ENCODE measurements around the gene TXNRD1.
"Not testable (repeated sequence)": the region's sequence is repeated elsewhere in the genome, so short reads cannot be mapped to it uniquely, and the experiment has no call there.

The TXNRD1 gene

GRCh38 chr12:104234926-104235499 is 19.4 kb downstream of the TXNRD1 start:
- FAIRE-seq (no peak), DNase-seq (ENCODE audit: low spot score) (no peak)

- DNase-seq (ENCODE audit: low spot score) = no peak
- no peak for FAIRE-seq
These were observed 22.4 kb downstream of the TXNRD1 start for GRCh38 chr12:104237930-104238329.

- no peak for FAIRE-seq
- no peak for DNase-seq (ENCODE audit: low spot score)
These were observed 27.1 kb downstream of the TXNRD1 start for GRCh38 chr12:104242546-104243206.

- DNase-seq (ENCODE audit: low spot score) (no peak), FAIRE-seq (no peak)
These were observed 28.0 kb downstream of the TXNRD1 start for GRCh38 chr12:104243551-104243950.

GRCh38 chr12:104243971-104244370 is 28.4 kb downstream of the TXNRD1 start:
- DNase-seq (ENCODE audit: low spot score) = no peak
- FAIRE-seq = no peak

GRCh38 chr12:104247698-104248097 is 32.1 kb downstream of the TXNRD1 start:
- DNase-seq (ENCODE audit: low spot score) = no peak
- FAIRE-seq = no peak

DNA sequence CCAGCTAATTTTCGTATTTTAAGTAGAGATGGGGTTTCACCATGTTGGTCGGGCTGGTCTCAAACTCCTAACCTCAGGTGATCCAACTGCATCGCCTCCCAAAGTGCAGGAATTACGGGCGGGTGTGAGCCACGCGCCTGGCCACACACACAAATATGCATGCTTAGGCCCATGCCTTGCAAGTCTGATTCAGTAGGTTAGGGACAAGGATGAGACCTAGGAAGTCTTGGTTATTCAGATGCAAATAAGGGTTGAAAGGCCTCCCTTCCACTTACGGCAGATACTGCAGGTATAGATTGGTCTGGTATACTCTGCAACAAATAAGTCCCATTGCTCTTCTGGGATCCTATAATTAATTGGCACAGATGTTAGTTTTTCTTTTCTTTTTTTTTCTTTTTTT is 32.9 kb downstream of the TXNRD1 start:
- DNase-seq (ENCODE audit: low spot score) = no peak
- FAIRE-seq = no peak

DNA sequence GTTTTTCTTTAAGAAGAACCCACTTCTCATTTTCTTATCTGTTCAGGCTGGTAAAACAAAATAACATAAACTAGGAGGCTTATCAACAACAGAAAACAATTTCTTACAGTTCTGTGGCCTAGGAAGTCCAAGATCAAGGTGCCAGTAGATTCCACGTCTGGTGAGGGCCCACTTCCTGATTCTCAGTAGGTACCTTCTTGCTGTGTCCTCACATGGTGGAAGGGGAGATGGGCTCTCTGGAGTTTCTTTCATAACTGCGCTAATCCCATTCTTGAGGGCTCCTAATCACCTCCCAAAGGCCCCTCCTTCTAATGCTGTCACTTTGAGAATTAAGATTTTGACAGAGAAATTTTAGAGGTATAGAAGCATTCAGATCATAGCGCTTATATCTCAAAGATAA is 33.4 kb downstream of the TXNRD1 start:
- no peak for DNase-seq (ENCODE audit: low spot score)
- no peak for FAIRE-seq

GRCh38 chr12:104249898-104250297 is 34.3 kb downstream of the TXNRD1 start:
- DNase-seq (ENCODE audit: low spot score) = no peak
- FAIRE-seq = no peak

DNA sequence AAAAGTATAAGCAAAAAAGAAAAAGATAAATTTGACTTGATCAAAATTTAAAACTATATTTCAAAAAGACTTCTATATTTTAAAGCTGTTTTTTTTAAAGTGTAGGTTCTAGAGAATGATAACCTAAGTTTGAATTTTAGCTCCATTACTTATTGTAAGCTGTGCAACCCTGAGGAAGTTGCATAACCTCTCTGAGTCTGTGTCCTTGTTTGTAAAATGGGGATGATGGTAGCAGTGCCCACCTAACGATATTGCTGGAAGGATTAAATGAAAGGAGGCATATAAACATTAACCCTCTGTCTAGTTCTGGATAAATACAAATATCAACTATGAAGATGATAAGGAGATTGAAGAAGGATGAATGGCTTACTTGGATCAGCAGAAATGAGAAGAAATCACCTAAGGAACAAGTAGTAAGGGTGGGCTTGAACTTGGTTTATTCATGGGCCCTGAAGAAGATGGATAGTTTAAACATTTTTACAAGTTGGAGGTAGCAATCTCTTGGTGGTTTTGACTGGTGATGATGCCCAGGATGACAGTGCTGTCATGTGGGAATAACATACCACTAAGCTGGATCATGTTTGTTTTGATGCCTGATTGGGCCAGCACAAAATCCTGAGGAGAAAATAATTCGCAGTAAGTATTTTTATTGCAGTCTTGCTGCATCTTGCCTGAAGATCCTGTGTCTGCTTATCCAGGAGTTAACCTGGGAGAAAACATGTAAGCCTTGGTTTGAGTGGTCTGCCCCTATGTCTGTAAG is 35.0 kb downstream of the TXNRD1 start:
- DNase-seq (ENCODE audit: low spot score) = no peak
- FAIRE-seq = no peak

DNA sequence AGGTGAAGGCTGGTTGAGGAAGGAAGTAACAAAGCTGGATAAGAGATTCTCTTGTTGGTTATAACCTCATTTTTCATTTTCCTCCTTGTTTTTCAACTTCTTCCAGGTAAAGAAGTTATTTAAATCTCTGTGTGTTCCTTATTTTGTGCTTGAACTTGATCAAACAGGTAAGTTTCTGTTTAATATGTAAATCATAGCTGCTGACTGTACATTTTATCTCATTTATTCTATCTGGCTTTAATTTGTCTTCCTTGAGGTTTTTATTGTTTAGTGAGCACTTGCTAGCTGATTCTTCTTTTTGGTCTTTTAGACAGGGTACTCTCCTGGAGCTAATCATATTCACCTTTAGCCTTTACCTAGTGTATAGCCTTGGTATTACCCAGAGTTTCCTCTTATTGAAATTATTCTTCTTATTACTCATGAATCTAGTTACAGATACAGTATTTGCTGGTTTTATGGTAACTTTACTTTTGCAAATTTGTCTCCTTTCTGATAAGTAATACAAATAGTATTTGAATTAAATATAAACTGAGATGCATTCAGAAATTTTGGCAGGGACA is 42.4 kb downstream of the TXNRD1 start:
- FAIRE-seq (no peak), DNase-seq (ENCODE audit: low spot score) (no peak)

DNA sequence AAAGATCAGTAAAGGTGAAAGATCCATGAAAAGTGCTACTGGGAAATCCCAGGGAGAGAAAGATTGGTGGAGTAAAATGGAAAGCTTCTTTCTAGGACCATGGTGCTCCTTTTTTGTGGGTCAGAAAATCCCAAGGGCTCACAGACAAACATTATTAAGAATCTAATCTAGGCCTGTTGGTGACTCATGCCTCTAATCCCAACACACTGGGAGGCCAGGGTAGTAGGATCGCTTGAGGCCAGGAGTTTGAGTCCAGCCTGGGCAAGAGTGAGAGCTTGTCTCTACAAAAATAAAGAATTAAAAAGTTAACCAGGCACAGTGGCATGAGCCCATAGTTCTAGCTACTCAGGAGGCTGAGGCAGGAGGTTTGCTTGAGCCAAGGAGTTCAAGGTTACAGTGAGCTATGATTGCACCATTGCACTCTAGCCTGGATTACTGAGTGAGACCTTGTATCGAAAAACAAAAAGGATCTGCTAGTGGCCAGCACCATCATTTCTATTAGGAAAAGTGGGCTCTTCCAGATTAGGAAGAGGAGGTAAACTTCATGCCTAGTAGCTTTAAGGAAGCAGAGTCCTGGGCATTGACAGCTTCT is 43.0 kb downstream of the TXNRD1 start:
- FAIRE-seq (no peak), DNase-seq (ENCODE audit: low spot score) (no peak)

- DNase-seq (ENCODE audit: low spot score) (no peak), FAIRE-seq (no peak)
These were observed 47.4 kb downstream of the TXNRD1 start for GRCh38 chr12:104263026-104263425.

DNA sequence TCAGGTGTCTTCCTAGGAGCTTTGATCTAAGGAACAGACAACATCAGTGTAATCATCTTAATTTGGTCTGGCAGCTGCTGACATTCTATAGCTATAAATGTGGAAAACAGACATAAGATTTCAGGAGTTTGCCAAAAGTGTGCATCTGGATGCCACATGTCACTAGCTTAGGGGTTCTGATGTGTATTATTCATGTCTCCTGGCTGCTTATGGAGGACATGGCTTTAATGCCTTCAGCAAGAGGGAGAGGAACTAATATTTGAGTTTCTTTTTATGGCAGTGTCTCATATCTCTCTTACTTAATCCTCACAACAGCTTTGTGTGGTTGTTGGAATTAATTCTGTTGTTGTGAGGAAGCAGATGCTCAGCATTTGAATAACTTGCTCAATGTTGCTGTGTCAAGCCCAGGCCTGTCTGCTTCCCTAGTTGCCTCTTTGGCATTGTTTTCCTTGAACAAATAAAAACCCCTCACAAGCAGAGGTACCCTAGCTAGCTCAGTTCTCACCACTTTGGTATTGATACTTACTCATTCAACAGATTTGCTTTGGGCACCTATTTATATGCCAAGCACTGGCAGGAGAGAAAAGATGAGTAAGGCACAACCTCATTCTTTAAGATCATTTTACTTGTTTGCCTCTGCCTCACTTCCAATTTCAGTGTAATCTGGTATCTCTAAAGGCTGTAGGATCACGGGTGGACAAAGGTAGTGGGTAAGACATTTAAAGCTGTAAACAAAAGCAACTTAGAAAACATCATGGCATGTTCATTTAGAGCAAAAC is 48.2 kb downstream of the TXNRD1 start:
- DNase-seq (ENCODE audit: low spot score) (no peak), FAIRE-seq (no peak)

- DNase-seq (ENCODE audit: low spot score); FAIRE-seq: not testable (repeated sequence)
These were observed 49.9 kb downstream of the TXNRD1 start for GRCh38 chr12:104265436-104265835.

- FAIRE-seq (no peak), DNase-seq (ENCODE audit: low spot score) (no peak)
These were observed 57.4 kb downstream of the TXNRD1 start for GRCh38 chr12:104272938-104273337.

DNA sequence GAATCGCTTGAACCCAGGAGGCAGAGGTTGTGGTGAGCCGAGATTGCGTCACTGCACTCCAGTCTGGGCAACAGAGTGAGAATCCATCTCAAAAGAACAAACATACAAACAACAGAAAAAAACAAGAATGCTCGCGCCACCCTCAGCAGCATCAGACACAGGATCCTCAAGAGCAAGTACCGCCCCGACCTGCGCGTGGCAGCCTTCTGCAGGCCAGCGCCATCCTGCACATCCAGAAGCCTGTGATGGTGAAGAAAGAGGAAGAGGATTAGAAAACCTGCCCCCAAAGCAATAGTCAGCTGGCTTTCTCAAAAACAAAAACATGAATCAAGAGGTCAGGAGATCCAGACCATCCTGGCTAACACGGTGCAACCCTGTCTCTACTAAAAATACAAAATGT is 57.9 kb downstream of the TXNRD1 start:
- FAIRE-seq = no peak
- DNase-seq (ENCODE audit: low spot score) = no peak

- FAIRE-seq = no peak
These were observed 59.2 kb downstream of the TXNRD1 start for GRCh38 chr12:104274811-104275210.

GRCh38 chr12:104275689-104276088 is 60.1 kb downstream of the TXNRD1 start:
- FAIRE-seq = no peak
- DNase-seq (ENCODE audit: low spot score) = no peak

More at GRCh38 chr12:104274811-104275210, 59.2 kb downstream of the TXNRD1 start:
- DNase-seq (ENCODE audit: low spot score) = no peak

DNA sequence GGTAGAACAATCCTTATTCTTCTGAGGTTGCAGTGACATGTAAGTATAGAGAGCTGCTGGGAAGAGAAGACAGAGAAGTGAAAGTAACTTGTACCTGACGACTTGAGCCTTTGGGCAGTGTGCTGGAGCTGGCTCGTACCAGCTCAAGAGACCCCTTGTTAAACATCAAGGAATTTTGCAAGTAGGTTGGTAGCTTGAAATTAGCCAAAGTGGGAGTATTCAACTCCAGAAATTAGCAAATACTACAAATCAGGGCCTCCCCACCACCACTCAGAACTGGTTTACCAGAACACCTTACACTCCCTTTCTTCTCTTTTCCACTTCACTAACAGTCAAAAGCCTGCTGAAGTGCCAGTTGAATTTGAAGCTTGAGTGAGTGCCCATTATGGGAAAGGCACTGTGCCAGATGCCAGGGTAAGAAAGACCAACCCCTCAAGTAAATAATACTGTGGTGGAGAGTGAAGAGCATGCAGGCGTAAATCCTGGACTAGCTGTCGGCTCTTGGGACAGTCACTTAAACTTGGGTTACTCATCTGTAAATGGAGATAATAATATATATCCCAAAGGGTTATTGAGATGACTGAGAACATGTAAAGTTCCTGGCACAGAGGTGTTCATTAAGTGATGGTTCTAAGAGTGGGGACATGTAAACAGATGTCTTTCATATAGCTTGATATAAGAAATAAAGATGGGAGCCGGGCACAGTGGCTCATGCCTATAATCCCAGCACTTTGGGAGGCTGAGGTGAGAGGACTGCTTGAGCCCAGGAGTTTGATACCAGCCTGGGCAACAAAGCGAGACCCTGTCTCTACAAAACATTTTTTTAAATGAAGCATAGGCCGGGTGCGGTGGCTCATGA is 60.9 kb downstream of the TXNRD1 start:
- DNase-seq (ENCODE audit: low spot score) (no peak), FAIRE-seq (no peak)
